HepG2 (cell line): ENCODE results near the gene WDR3. TPM values are rescaled to one million over a fixed set of nuclear protein-coding genes. Genes with fewer than 3 reads are reported as not detected.

Experiments
- ATAC-seq: fragments of 200-7000 bp; cut with Tn5 transposase; 3 replicates; pipeline ENCODE4 v1.9.1; 2020; ENCODE audit warnings: mild to moderate bottlenecking, moderate library complexity
- BruUV-seq: library from RNA; stranded (reverse); fragments of 400-500 nt; replicated peaks from 2 replicates; lab custom pipeline; 2021; lab: Mats Ljungman, UMichigan
- CTCF ChIA-PET: fragments of 300-600 bp; formaldehyde crosslinking; extraction: SDS; loops from one replicate; lab custom pipeline; 2021; ENCODE audit warnings: low total read pairs, inconsistent platforms, low intra/inter-chr PET ratio; lab: Yijun Ruan, JAX
- POLR2A ChIA-PET: fragments of 350-600 bp; sonication (Branson Sonifier 250); formaldehyde crosslinking; loops from one replicate; lab custom pipeline; 2020; ENCODE audit warnings: antibody characterized with exemption, inconsistent platforms; lab: Yijun Ruan, JAX
- DNase-seq: peaks from one replicate; pipeline ENCODE4 v3.0.0-alpha.2; 2015; ENCODE audit warnings: low spot score
- FAIRE-seq: peaks from 3 replicates; lab custom pipeline; 2011; peaks lifted over from hg19 to GRCh38; lab: Jason Lieb, UNC
- H2AFZ ChIP-seq: one replicate; pipeline ENCODE4 v1.6.1; 2011; ENCODE audit warnings: low read length, inconsistent platforms
- H3K27ac ChIP-seq: fragments of 300-600 bp; 3 replicates; pipeline ENCODE4 v1.8.0; 2011; ENCODE audit warnings: mixed run types, mild to moderate bottlenecking, mixed read lengths, low read length, inconsistent platforms; ENCODE audit not compliant: insufficient read depth; ENCODE audit errors: extremely low read length
- H3K27me3 ChIP-seq, 2 experiments: fragments of 200-600 bp in 1 of 2; 2 replicates in 1 of 2; 3 replicates in 1 of 2; pipeline versions ENCODE4 v1.6.0 to v1.8.0; 2011; ENCODE audit warnings: low read length in 2 of 2, mild to moderate bottlenecking in 2 of 2, moderate library complexity in 2 of 2, inconsistent platforms in 1 of 2; ENCODE audit not compliant: insufficient read depth in 2 of 2, control insufficient read depth in 1 of 2
- H3K36me3 ChIP-seq, 2 experiments: fragments of 200-600 bp in 1 of 2; replicated peaks in 1 of 2; 2 replicates in 1 of 2; 3 replicates in 1 of 2; pipeline versions ENCODE4 v1.5.1 to v1.8.0; 2011; ENCODE audit warnings: low read length in 2 of 2, inconsistent platforms in 1 of 2; ENCODE audit not compliant: insufficient read depth in 2 of 2, control insufficient read depth in 1 of 2
- H3K4me1 ChIP-seq: 2 replicates; pipeline ENCODE4 v1.5.1; 2012; ENCODE audit warnings: low read length, inconsistent platforms; ENCODE audit not compliant: insufficient read depth
- H3K4me2 ChIP-seq: 2 replicates; pipeline ENCODE4 v1.6.0; 2011; ENCODE audit warnings: low read depth, low read length, inconsistent platforms
- H3K4me3 ChIP-seq, 3 experiments: fragments of 200-600 bp in 1 of 3; sonication (generic), shearing (Covaris generic) in 1 of 3; replicated peaks in 1 of 3; 2 replicates each; pipeline ENCODE4 v1.5.1; 2011 to 2016; ENCODE audit warnings: low read length in 3 of 3, inconsistent platforms in 2 of 3, low read depth in 2 of 3, mild to moderate bottlenecking in 2 of 3, control low read depth in 1 of 3, mixed read lengths in 1 of 3; ENCODE audit not compliant: insufficient read depth in 1 of 3
- H3K79me2 ChIP-seq: one replicate; pipeline ENCODE4 v1.6.1; 2011; ENCODE audit warnings: low read length, inconsistent platforms; ENCODE audit not compliant: insufficient read depth
- H3K9ac ChIP-seq: 2 replicates; pipeline ENCODE4 v1.6.0; 2011; ENCODE audit warnings: mild to moderate bottlenecking, low read depth, low read length, inconsistent platforms; ENCODE audit not compliant: insufficient read depth
- H3K9me3 ChIP-seq: 2 replicates; pipeline ENCODE4 v1.5.1; 2012; ENCODE audit warnings: mild to moderate bottlenecking, low read length
- H4K20me1 ChIP-seq: 2 replicates; pipeline ENCODE4 v1.6.0; 2011; ENCODE audit warnings: inconsistent platforms, mild to moderate bottlenecking, low read length, moderate library complexity; ENCODE audit not compliant: insufficient read depth
- DRAP1 ChIP-seq: IDR thresholded peaks from 2 replicates; pipeline ENCODE4 v1.6.1; 2016; ENCODE audit warnings: missing genetic modification reagents, missing compliant biosample characterization
- DZIP1 ChIP-seq: sonication (generic); formaldehyde crosslinking; IDR thresholded peaks from 2 replicates; pipeline ENCODE4 v1.5.0; 2020; ENCODE audit warnings: mild to moderate bottlenecking, missing genetic modification reagents
- GATAD2A ChIP-seq: IDR thresholded peaks from 2 replicates; pipeline ENCODE4 v1.6.1; 2016
- GZF1 ChIP-seq: sonication (generic); formaldehyde crosslinking; IDR thresholded peaks from 2 replicates; pipeline ENCODE4 v1.5.1; 2020; ENCODE audit warnings: mild to moderate bottlenecking, missing genetic modification reagents
- NFRKB ChIP-seq: fragments of 450-650 bp; IDR thresholded peaks from 2 replicates; pipeline ENCODE4 v1.6.1; 2017
- POLR2AphosphoS5 ChIP-seq: IDR thresholded peaks from 2 replicates; pipeline ENCODE4 v1.6.1; 2012; ENCODE audit warnings: low read depth, low read length
- RXRB ChIP-seq: IDR thresholded peaks from 2 replicates; pipeline ENCODE4 v1.6.1; 2016; ENCODE audit warnings: borderline replicate concordance, missing genetic modification reagents, missing compliant biosample characterization
- SRSF4 ChIP-seq: fragments of 200-400 bp; formaldehyde crosslinking; IDR thresholded peaks from one replicate; pipeline ENCODE4 v1.6.1; 2018; ENCODE audit warnings: mild to moderate bottlenecking, low read depth, low read length, moderate library complexity; ENCODE audit not compliant: poor library complexity, severe bottlenecking
- TFAP4 ChIP-seq: sonication (generic); IDR thresholded peaks from 2 replicates; pipeline ENCODE4 v1.6.1; 2016; ENCODE audit warnings: low read depth, borderline replicate concordance
- ZBTB10 ChIP-seq: sonication (generic); formaldehyde crosslinking; IDR thresholded peaks from 2 replicates; pipeline ENCODE4 v1.4.0; 2020; ENCODE audit warnings: missing genetic modification reagents, borderline replicate concordance
- ZBTB33 ChIP-seq: sonication (generic); formaldehyde crosslinking; IDR thresholded peaks from 2 replicates; pipeline ENCODE4 v1.4.0; 2020; ENCODE audit warnings: missing genetic modification reagents
- ZNF251 ChIP-seq: sonication (generic); formaldehyde crosslinking; IDR thresholded peaks from 2 replicates; pipeline ENCODE4 v1.9.0; 2021; ENCODE audit warnings: mild to moderate bottlenecking, missing genetic modification reagents
- ZNF598 ChIP-seq: sonication (generic); formaldehyde crosslinking; IDR thresholded peaks from 2 replicates; pipeline ENCODE4 v1.5.1; 2020; ENCODE audit warnings: mild to moderate bottlenecking, missing genetic modification reagents, borderline replicate concordance
- ZNF749 ChIP-seq: sonication (generic); formaldehyde crosslinking; IDR thresholded peaks from 2 replicates; pipeline ENCODE4 v1.8.0; 2022; ENCODE audit warnings: mild to moderate bottlenecking, missing genetic modification reagents, moderate library complexity, borderline replicate concordance
- ZSCAN9 ChIP-seq: IDR thresholded peaks from 2 replicates; pipeline ENCODE4 v1.6.1; 2016; ENCODE audit warnings: borderline replicate concordance
- WGBS: methylation state at CpG from one replicate; pipeline ENCODE4 v1.1.6; 2017; ENCODE audit warnings: low lambda C conversion rate; 5-methylcytosine and 5-hydroxymethylcytosine counted together
- in situ Hi-C: cut with HindIII; loops from 2 replicates; pipeline ENCODE4 v1.10.0; 2017; ENCODE audit warnings: low pct_unique_long_range_greater_than_20kb; ENCODE audit not compliant: extremely low pct_ligation_motif_present
- intact Hi-C: fragments of 100-400 bp; cut with micrococcal nuclease; formaldehyde crosslinking; loops from one replicate; pipeline ENCODE4 v1.10.0; 2022; ENCODE audit not compliant: unreplicated experiment
- polyA plus RNA-seq, 8 experiments: library from polyadenylated mRNA; depleted of rRNA in 3 of 8; stranded (reverse) in 7 of 8; unstranded in 1 of 8; fragments of >200 nt; fragmentation: Illumina TruSeq in 4 of 8; extraction: Trizol in 4 of 8; gene quantifications; 2 replicates each; pipeline versions ENCODE4 v1.2.1 to v1.2.3, GENCODE V29; 2011 to 2016; ENCODE audit warnings: low read depth in 4 of 8, missing spikeins in 1 of 8, mixed read lengths in 1 of 8; ENCODE audit not compliant: insufficient read depth in 1 of 8
- total RNA-seq, 5 experiments: library from RNA; depleted of rRNA; stranded (reverse); fragments of >200 nt; fragmentation: Illumina TruSeq; extraction: Trizol; gene quantifications; 2 replicates each; pipeline ENCODE4 v1.2.3, GENCODE V29; 2016; ENCODE audit warnings: low read depth in 1 of 5

The WDR3 gene
- total and polyA plus RNA-seq, 2 of the 13 experiments (the other 11 are each of a cell fraction or from before 2014, with no cell fraction given), result 15.9 to 55.5 TPM

GRCh38 chr1:118012515-118013124 is 83.1 kb downstream of the WDR3 start:
- H3K27ac ChIP-seq, result no peak overlapping the region
- H3K9ac ChIP-seq, result no peak overlapping the region
- no peak overlapping the region for H3K4me3 ChIP-seq
- ATAC-seq (no peak), DNase-seq (no peak), FAIRE-seq (no peak)
- POLR2A ChIA-PET, result no interaction called here
- 22% methylated on average over 3 of the region's 6 CpGs for WGBS
- no peak overlapping the region for H2AFZ ChIP-seq
- no peaks in the 10 kb centered on the region for H3K36me3 ChIP-seq
- CTCF ChIA-PET, result no interaction called here
- no peak overlapping the region for H3K4me2 ChIP-seq
- no peaks in the 10 kb centered on the region for H3K9me3 ChIP-seq
- H3K27me3 ChIP-seq, result no peaks in the 10 kb centered on the region; a peak in 1 of 5 replicates
- no peaks in the 10 kb centered on the region for H4K20me1 ChIP-seq
- no peaks in the 10 kb centered on the region for H3K79me2 ChIP-seq
- in situ Hi-C loops, result no loop called here
- no peaks in the 10 kb centered on the region for H3K4me1 ChIP-seq
- intact Hi-C loops, result no loop called here
- no TSS peak for BruUV-seq
- no peak for TF ChIP-seq RXRB
- TF ChIP-seq ZBTB10 (CRISPR knock-in tag), result no peak
- TF ChIP-seq ZNF749 (CRISPR knock-in tag), result no peak
- no peak for TF ChIP-seq GZF1
- no peak for TF ChIP-seq SRSF4
- TF ChIP-seq DRAP1 (CRISPR knock-in tag), result no peak
- no peak for TF ChIP-seq GATAD2A (CRISPR knock-in tag)
- TF ChIP-seq ZNF598 (CRISPR knock-in tag), result no peak
- TF ChIP-seq DZIP1 (CRISPR knock-in tag), result no peak
- TF ChIP-seq ZBTB33, result no peak
- no peak for TF ChIP-seq POLR2AphosphoS5
- TF ChIP-seq ZNF251, result no peak
- no peak for TF ChIP-seq NFRKB
- TF ChIP-seq TFAP4, result no peak
- TF ChIP-seq ZSCAN9 (CRISPR knock-in tag), result no peak
